C1 segment of cervical spinal cord (tissue), 14 donors: ENCODE data around the gene CCN2.
"Not testable (repeated sequence)": the region's sequence is repeated elsewhere in the genome, so short reads cannot be mapped to it uniquely, and the experiment has no call there.

Experiments
- DNase-seq, 14 donors: peaks; one replicate each; lab custom pipeline; 2025; lab: John Stamatoyannopoulos, UW

CCN2 gene

DNA sequence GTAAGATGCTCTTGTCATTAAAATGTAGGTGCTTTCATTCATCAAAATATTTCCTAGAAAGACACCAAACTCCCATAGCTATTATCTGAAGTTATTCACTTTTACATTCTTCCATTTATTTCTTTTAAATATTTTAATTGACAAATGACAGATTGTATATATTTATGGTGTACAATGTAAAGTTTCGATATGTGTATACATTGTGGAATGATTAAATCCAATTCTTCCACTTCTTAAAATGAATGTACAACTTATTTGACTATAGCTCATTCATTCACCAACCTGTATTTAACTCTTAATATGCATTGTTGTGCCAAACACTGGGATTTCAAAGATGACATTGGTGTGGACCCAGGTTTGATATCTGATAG, 41.0 kb downstream of the CCN2 start:
- DNase-seq, result no peak

DNA sequence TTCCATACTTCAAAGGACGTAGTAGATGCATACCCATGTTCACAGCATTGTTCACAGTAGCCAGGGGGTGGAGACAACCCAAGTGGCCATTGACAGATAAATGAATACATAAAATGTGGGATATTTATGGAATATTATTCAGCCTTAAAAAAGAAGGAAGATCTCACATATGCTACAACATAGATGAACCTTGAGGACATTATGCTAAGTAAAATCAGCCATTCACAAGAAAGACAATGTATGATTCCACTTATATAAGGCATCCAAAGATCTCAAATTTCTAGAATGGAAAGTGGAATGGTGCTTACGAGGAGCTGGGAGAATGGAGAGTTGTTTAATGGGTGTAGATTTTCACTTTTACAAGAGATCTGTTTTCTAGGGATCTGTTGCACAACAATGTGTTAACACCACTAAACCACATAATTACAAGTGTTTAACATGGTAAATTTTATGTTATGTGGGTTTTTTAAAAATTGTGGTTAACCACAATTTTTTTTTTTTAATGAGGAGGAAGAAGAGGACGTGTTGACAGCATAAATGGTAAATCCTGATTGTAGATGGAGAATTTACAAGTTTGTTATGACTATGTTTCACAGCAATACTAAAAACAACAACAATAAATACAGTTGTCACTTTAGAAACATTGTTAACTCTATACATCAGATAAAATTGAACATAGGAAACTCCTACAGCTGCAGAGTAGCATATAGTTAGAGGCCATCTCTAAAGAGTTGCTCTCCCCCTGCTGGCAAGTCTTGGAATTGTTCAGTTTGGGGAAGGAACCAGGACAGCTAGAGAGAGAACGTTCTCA, 41.6 kb downstream of the CCN2 start:
- peak in 9 of 14 donors; percentile 7 to 53 (median 32) for DNase-seq

DNA sequence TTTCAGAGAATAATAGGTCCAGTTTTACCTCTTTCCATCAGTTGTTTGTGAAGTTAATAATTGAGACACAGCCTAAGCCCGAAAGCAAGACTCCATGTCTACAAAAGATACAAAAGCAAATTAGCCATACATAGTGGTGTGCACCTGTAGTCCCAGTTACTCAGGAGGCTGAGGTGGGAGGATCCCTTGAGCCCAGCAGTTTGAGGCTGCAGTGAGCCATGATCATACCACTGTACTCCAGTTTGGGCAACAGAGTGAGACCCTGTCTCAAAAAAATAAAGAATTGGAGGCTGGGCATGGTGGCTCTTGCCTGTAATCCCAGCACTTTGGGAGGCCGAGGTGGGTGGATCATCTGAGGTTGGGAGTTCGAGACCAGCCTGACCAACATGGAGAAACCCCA, 42.4 kb downstream of the CCN2 start:
- DNase-seq, result not testable (repeated sequence)

GRCh38 chr6:131903734-131904133, 47.4 kb downstream of the CCN2 start:
- not testable (repeated sequence) for DNase-seq

GRCh38 chr6:131901326-131901873, 49.8 kb downstream of the CCN2 start:
- DNase-seq, result not testable (repeated sequence)

GRCh38 chr6:131900231-131900630, 50.9 kb downstream of the CCN2 start:
- DNase-seq, result no peak

GRCh38 chr6:131898718-131899117, 52.5 kb downstream of the CCN2 start:
- no peak for DNase-seq
